Activated CD8-positive, alpha-beta T cell treated with anti-CD3 and anti-CD28 coated beads, Interleukin-2, amount 10 ng/mL, durations not matched to agents 7 days and 5 days (primary cell): ENCODE data around the gene EXD3. TPM values are rescaled to one million over a fixed set of nuclear protein-coding genes. Genes with fewer than 3 reads are reported as not detected.

Experiments
- ATAC-seq: fragments of 150-1000 bp; cut with Tn5 transposase; one replicate; pipeline ENCODE4 v1.10.0; 2021; ENCODE audit warnings: moderate library complexity
- CTCF ChIA-PET: fragments of 350-600 bp; sonication (Branson Sonifier 250); formaldehyde crosslinking; loops from one replicate; lab custom pipeline; 2021; ENCODE audit warnings: antibody characterized with exemption; lab: Charles Lee
- POLR2A ChIA-PET: fragments of 350-600 bp; sonication (Branson Sonifier 250); formaldehyde crosslinking; loops from one replicate; lab custom pipeline; 2021; ENCODE audit warnings: antibody characterized with exemption; lab: Charles Lee
- DNase-seq: peaks from one replicate; pipeline ENCODE4 v3.0.0-alpha.2; 2020
- H3K27ac Mint-ChIP-seq: one replicate; pipeline ENCODE4 v1.8.0; 2021; ENCODE audit warnings: mild to moderate bottlenecking, mixed read lengths
- H3K27me3 Mint-ChIP-seq: one replicate; pipeline ENCODE4 v1.8.0; 2021; ENCODE audit warnings: low read depth, mixed read lengths
- H3K36me3 Mint-ChIP-seq: one replicate; pipeline ENCODE4 v1.8.0; 2021; ENCODE audit warnings: low read depth, mixed read lengths
- H3K4me1 Mint-ChIP-seq: one replicate; pipeline ENCODE4 v1.8.0; 2021; ENCODE audit warnings: low read depth, mixed read lengths
- H3K4me3 Mint-ChIP-seq: one replicate; pipeline ENCODE4 v1.8.0; 2021; ENCODE audit warnings: mild to moderate bottlenecking, mixed read lengths
- H3K9me3 Mint-ChIP-seq: one replicate; pipeline ENCODE4 v1.8.0; 2022; ENCODE audit warnings: mixed read lengths; ENCODE audit not compliant: insufficient read depth
- total RNA-seq, 2 experiments: library from RNA; stranded (reverse); gene quantifications; one replicate each; pipeline ENCODE4 v1.2.3, GENCODE V29; 2021

The EXD3 gene
- total RNA-seq, 2 experiments from 2014 or later: 10.0 to 10.9 TPM

GRCh38 chr9:137434498-137435380, 11.8 kb upstream of the EXD3 start:
- ChIA-PET CTCF (no interaction called here), POLR2A (no interaction called here)
- Mint-ChIP-seq H3K4me1 (peaks cover 7% of the 10 kb centered on the region), H3K27ac (no peak overlapping the region), H3K4me3 (no peak overlapping the region), H3K27me3 (no peaks in the 10 kb centered on the region), H3K9me3 (no peaks in the 10 kb centered on the region), H3K36me3 (no peaks in the 10 kb centered on the region)
- DNase-seq: no peak
- no peak for ATAC-seq

DNA sequence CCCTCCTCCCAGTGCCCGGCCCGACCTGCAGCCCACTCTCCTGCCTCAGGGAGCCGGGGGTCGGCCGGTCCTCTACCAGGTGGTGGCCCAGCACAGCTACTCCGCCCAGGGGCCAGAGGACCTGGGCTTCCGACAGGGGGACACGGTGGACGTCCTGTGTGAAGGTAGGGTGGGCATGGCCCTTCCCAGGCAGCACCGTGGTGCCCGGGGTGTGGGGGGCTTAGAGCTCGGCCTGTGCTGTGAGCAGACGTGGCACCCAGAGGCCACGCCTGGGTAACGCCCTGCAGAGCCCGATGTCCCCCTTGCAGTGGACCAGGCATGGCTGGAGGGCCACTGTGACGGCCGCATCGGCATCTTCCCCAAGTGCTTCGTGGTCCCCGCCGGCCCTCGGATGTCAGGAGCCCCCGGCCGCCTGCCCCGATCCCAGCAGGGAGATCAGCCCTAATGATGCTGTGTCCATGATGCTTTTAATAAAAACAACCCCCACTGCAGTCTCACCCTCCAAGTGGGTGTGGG, 11.0 kb upstream of the EXD3 start:
- no peak overlapping the region for H3K4me3 Mint-ChIP-seq
- ChIA-PET POLR2A (no interaction called here), CTCF (no interaction called here)
- peaks cover 7% of the 10 kb centered on the region for H3K4me1 Mint-ChIP-seq
- no peaks in the 10 kb centered on the region for H3K27me3 Mint-ChIP-seq
- DNase-seq: no peak
- H3K27ac Mint-ChIP-seq: no peak overlapping the region
- H3K36me3 Mint-ChIP-seq: no peaks in the 10 kb centered on the region
- ATAC-seq: no peak
- H3K9me3 Mint-ChIP-seq: no peaks in the 10 kb centered on the region

DNA sequence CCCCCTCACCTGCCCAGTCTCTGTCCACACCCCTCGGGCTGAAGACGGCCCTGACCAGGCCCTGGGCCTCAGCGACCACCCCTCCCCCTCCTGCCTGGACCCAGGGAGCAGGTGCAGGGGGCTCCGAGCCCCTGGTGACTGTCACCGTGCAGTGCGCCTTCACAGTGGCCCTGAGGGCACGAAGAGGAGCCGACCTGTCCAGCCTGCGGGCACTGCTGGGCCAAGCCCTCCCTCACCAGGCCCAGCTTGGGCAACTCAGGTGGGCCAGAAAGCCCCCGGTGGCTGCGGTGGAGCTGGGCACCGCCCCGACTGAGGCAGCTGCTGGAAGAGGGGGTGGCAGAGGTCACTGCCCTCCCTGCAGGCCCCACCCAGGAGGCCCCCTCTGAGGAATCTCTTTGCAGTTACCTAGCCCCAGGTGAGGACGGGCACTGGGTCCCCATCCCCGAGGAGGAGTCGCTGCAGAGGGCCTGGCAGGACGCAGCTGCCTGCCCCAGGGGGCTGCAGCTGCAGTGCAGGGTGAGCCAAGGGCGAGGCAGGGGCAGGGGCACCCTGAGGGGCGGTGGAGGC, 10.5 kb upstream of the EXD3 start:
- H3K36me3 Mint-ChIP-seq: no peaks in the 10 kb centered on the region
- no peak for ATAC-seq
- no peaks in the 10 kb centered on the region for H3K27me3 Mint-ChIP-seq
- peaks cover 7% of the 10 kb centered on the region for H3K4me1 Mint-ChIP-seq
- no peak overlapping the region for H3K27ac Mint-ChIP-seq
- no peaks in the 10 kb centered on the region for H3K9me3 Mint-ChIP-seq
- no peak for DNase-seq
- CTCF ChIA-PET: no interaction called here
- no peak overlapping the region for H3K4me3 Mint-ChIP-seq
- POLR2A ChIA-PET: no interaction called here

GRCh38 chr9:137432687-137433348, 9.9 kb upstream of the EXD3 start:
- no peak for DNase-seq
- no peaks in the 10 kb centered on the region for H3K9me3 Mint-ChIP-seq
- no peak for ATAC-seq
- no peaks in the 10 kb centered on the region for H3K27me3 Mint-ChIP-seq
- no peak overlapping the region for H3K27ac Mint-ChIP-seq
- ChIA-PET CTCF (no interaction called here), POLR2A (no interaction called here)
- no peak overlapping the region for H3K4me3 Mint-ChIP-seq
- H3K36me3 Mint-ChIP-seq: no peaks in the 10 kb centered on the region
- H3K4me1 Mint-ChIP-seq: peaks cover 7% of the 10 kb centered on the region

DNA sequence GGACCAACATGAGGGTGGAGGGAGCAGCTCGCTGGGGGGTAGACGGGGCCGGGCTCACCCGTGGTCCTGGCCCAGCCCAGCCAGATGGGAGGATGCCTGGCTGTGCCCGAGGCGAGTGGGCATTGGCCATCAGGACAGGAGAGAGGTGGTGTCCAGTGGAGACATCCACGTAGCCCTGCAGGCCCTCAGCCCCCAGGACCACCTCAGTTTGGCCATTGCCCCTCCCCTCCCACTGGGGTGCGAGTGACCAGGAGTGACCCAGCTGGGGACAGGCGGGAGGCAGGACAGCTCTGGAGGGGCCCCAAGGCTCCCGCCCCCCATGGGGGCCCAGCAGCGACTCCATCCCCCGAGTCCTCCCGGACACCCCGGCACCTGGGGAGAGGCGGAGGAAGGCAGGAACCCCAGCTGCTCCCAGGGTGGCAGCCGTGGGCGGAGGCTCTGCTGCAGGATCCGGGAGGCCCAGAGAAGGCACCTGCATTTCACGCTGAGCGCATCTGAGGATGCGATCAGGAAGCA, 8.5 kb upstream of the EXD3 start:
- no peak for DNase-seq
- Mint-ChIP-seq H3K27me3 (no peaks in the 10 kb centered on the region), H3K4me1 (peaks cover 7% of the 10 kb centered on the region), H3K27ac (no peak overlapping the region), H3K36me3 (no peaks in the 10 kb centered on the region), H3K9me3 (no peaks in the 10 kb centered on the region), H3K4me3 (no peak overlapping the region)
- POLR2A ChIA-PET: no interaction called here
- CTCF ChIA-PET: interaction anchor here (1.3 kb wide), 1 partner anchor 9 kb away, joined by 4 read pairs; the partner anchor contains the start of genes EXD3 and NOXA1
- no peak for ATAC-seq

DNA sequence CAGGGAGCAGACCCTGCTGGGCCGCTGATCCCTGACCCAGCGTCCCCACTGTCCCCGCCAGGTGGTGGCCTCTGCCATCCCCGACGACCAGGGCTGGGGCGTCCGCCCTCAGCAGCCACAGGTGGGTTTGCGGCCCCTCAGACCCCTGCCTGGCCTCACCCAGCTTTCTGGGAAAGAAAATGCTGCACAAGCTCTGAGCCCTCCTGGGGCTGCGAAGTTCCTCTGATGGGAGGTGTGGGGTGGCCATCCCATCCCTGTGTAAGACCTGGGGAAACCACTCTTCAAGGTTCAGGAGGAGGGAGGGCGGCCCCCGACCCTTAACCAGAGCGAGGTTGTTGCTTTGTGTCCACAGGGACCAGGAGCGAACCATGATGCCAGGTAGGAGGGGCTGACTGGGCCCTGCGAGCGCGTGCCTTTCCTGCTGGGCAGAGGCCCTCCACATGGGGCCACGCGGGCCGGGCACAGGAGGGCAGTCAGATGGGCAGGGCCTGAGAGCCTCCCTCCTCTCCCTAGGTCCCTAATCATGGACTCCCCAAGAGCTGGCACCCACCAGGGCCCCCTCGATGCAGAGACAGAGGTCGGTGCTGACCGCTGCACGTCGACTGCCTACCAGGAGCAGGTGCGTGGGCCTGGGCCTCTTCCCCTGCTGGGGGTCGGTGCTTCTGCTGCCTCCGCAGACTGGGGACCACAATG, 7.9 kb upstream of the EXD3 start:
- POLR2A ChIA-PET: no interaction called here
- Mint-ChIP-seq H3K4me1 (peaks cover 7% of the 10 kb centered on the region), H3K36me3 (no peaks in the 10 kb centered on the region), H3K27ac (no peak overlapping the region), H3K9me3 (no peaks in the 10 kb centered on the region), H3K4me3 (no peak overlapping the region), H3K27me3 (no peaks in the 10 kb centered on the region)
- DNase-seq: no peak
- ATAC-seq: no peak
- CTCF ChIA-PET: interaction anchor here (1.3 kb wide), 1 partner anchor 8 kb away, joined by 4 read pairs; the partner anchor contains the start of genes EXD3 and NOXA1

- Mint-ChIP-seq H3K27me3 (no peaks in the 10 kb centered on the region), H3K4me1 (peaks cover 7% of the 10 kb centered on the region), H3K4me3 (no peak overlapping the region), H3K36me3 (no peaks in the 10 kb centered on the region), H3K9me3 (no peaks in the 10 kb centered on the region), H3K27ac (no peak overlapping the region)
- ATAC-seq (no peak), DNase-seq (no peak)
- CTCF ChIA-PET: no interaction called here
- POLR2A ChIA-PET: no interaction called here
These were observed 7.2 kb upstream of the EXD3 start for GRCh38 chr9:137429974-137430722.

GRCh38 chr9:137429546-137429890, 6.6 kb upstream of the EXD3 start:
- CTCF ChIA-PET: no interaction called here

GRCh38 chr9:137428841-137429545, 6.0 kb upstream of the EXD3 start:
- Mint-ChIP-seq H3K27ac (no peak overlapping the region), H3K36me3 (no peaks in the 10 kb centered on the region), H3K9me3 (no peaks in the 10 kb centered on the region), H3K27me3 (peaks cover 10% of the 10 kb centered on the region), H3K4me3 (no peak overlapping the region), H3K4me1 (no peaks in the 10 kb centered on the region)
- ATAC-seq (no peak), DNase-seq (no peak)
- ChIA-PET CTCF (no interaction called here), POLR2A (no interaction called here)

More at GRCh38 chr9:137429546-137429890, 6.6 kb upstream of the EXD3 start:
- no peaks in the 10 kb centered on the region for H3K36me3 Mint-ChIP-seq
- POLR2A ChIA-PET: no interaction called here
- H3K4me3 Mint-ChIP-seq: no peak overlapping the region
- no peaks in the 10 kb centered on the region for H3K9me3 Mint-ChIP-seq
- DNase-seq (no peak), ATAC-seq (no peak)
- no peak overlapping the region for H3K27ac Mint-ChIP-seq
- H3K27me3 Mint-ChIP-seq: peaks cover 6% of the 10 kb centered on the region
- peaks cover 4% of the 10 kb centered on the region for H3K4me1 Mint-ChIP-seq

DNA sequence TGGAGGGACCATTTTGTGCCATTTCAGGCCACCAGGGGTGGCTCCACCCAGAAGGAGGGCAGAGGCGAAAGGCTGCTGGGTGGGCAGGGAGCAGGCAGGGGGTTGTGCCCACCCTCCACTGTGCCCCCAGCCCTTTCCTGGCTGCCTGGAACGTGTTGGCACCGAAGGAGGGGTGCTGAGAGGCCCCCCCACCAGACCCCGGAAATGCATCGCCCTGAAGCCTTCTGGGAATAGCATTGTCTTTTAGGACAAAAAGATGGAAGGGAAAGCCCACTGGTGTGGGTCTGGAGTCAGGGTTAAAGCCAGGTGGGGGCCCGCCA, 5.3 kb upstream of the EXD3 start:
- Mint-ChIP-seq H3K4me3 (no peak overlapping the region), H3K9me3 (no peaks in the 10 kb centered on the region), H3K27ac (no peak overlapping the region), H3K36me3 (no peaks in the 10 kb centered on the region), H3K4me1 (no peaks in the 10 kb centered on the region), H3K27me3 (peaks cover 10% of the 10 kb centered on the region)
- ChIA-PET POLR2A (no interaction called here), CTCF (interaction anchor here (0.9 kb wide), 1 partner anchor 17 kb away, joined by 3 read pairs; no protein-coding TSS in a partner anchor)
- DNase-seq (no peak), ATAC-seq (no peak)
